Breast epithelium (tissue), 4 donors: ENCODE measurements around the gene RALGPS1. TPM values are rescaled to one million over a fixed set of nuclear protein-coding genes. Genes with fewer than 3 reads are reported as not detected.
"Not testable (repeated sequence)": the region's sequence is repeated elsewhere in the genome, so short reads cannot be mapped to it uniquely, and the experiment has no call there.

Source experiments
- DNase-seq, 2 donors: peaks; one replicate each; pipeline ENCODE4 v3.0.0-alpha.2; 2019; ENCODE audit warnings: low spot score in 2 of 2
- H3K27ac ChIP-seq, 2 donors: fragments of 200-600 bp; sonication (generic) in 1 of 2; one replicate each; pipeline ENCODE4 v1.5.1; 2016 to 2019; ENCODE audit warnings: mild to moderate bottlenecking in 1 of 2
- H3K27me3 ChIP-seq, 2 donors: fragments of 200-600 bp; sonication (generic) in 1 of 2; one replicate each; pipeline versions ENCODE4 v1.5.1 to v1.6.0; 2017 to 2019; ENCODE audit warnings: control low read depth in 1 of 2, mild to moderate bottlenecking in 1 of 2
- H3K36me3 ChIP-seq: fragments of 200-600 bp; one replicate; pipeline ENCODE4 v1.5.1; 2019
- H3K4me1 ChIP-seq, 2 donors: fragments of 200-600 bp; sonication (generic); one replicate each; pipeline ENCODE4 v1.5.1; 2016 to 2019; ENCODE audit warnings: control low read depth in 1 of 2
- H3K4me3 ChIP-seq, 3 donors: fragments of 200-600 bp; sonication (generic); 1 replicate in 2 of 3; 2 replicates in 1 of 3; pipeline ENCODE4 v1.5.1; 2016 to 2019; ENCODE audit warnings: mild to moderate bottlenecking in 3 of 3, moderate library complexity in 2 of 3
- H3K9me3 ChIP-seq, 2 donors: fragments of 200-600 bp; sonication (generic) in 1 of 2; one replicate each; pipeline ENCODE4 v1.5.1; 2016 to 2019; ENCODE audit warnings: control low read depth in 1 of 2
- POLR2A ChIP-seq: fragments of 450-650 bp; IDR thresholded peaks from one replicate; pipeline ENCODE4 v1.6.1; 2016; ENCODE audit warnings: antibody characterized with exemption, mild to moderate bottlenecking, moderate library complexity
- POLR2AphosphoS5 ChIP-seq, 3 donors: sonication (generic); formaldehyde crosslinking; IDR thresholded peaks; one replicate each; pipeline ENCODE4 v1.6.1; 2017; ENCODE audit warnings: antibody characterized with exemption in 3 of 3
- intact Hi-C: fragments of 100-400 bp; cut with DNase I; formaldehyde crosslinking; loops from one replicate; pipeline ENCODE4 v1.15.1; 2023; ENCODE audit warnings: low total_unique reads
- total RNA-seq, 3 donors: library from RNA; depleted of rRNA; stranded (reverse); fragments of >200 nt; gene quantifications; one replicate each; pipeline ENCODE4 v1.1.0, GENCODE V29; 2016
- TF ChIP-seq, protein P1 (sequence below), 3 donors: fragments of 450-650 bp; IDR thresholded peaks; one replicate each; pipeline ENCODE4 v1.5.1; 2016 to 2017; ENCODE audit warnings: antibody characterized with exemption in 3 of 3, mild to moderate bottlenecking in 3 of 3, moderate library complexity in 3 of 3

Gene RALGPS1
- total RNA-seq, 3 donors from 2014 or later, result 5.8 to 30.7 (median 15.1) TPM

GRCh38 chr9:127167560-127168326 lies 253.2 kb downstream of the RALGPS1 start:
- no peak overlapping the region for H3K4me3 ChIP-seq
- TF ChIP-seq, protein P1, sequence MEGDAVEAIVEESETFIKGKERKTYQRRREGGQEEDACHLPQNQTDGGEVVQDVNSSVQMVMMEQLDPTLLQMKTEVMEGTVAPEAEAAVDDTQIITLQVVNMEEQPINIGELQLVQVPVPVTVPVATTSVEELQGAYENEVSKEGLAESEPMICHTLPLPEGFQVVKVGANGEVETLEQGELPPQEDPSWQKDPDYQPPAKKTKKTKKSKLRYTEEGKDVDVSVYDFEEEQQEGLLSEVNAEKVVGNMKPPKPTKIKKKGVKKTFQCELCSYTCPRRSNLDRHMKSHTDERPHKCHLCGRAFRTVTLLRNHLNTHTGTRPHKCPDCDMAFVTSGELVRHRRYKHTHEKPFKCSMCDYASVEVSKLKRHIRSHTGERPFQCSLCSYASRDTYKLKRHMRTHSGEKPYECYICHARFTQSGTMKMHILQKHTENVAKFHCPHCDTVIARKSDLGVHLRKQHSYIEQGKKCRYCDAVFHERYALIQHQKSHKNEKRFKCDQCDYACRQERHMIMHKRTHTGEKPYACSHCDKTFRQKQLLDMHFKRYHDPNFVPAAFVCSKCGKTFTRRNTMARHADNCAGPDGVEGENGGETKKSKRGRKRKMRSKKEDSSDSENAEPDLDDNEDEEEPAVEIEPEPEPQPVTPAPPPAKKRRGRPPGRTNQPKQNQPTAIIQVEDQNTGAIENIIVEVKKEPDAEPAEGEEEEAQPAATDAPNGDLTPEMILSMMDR (IDR thresholded peaks at IDR 0.05), result no peak
- TF ChIP-seq POLR2AphosphoS5 (IDR thresholded peaks at IDR 0.05), result no peak
- TF ChIP-seq POLR2A, result no peak
- no peak for DNase-seq
- intact Hi-C loops, result no loop called here
- no peaks in the 10 kb centered on the region for H3K27me3 ChIP-seq
- no peaks in the 10 kb centered on the region for H3K4me1 ChIP-seq
- no peak overlapping the region for H3K27ac ChIP-seq
- no peaks in the 10 kb centered on the region for H3K36me3 ChIP-seq
- H3K9me3 ChIP-seq, result no peaks in the 10 kb centered on the region

DNA sequence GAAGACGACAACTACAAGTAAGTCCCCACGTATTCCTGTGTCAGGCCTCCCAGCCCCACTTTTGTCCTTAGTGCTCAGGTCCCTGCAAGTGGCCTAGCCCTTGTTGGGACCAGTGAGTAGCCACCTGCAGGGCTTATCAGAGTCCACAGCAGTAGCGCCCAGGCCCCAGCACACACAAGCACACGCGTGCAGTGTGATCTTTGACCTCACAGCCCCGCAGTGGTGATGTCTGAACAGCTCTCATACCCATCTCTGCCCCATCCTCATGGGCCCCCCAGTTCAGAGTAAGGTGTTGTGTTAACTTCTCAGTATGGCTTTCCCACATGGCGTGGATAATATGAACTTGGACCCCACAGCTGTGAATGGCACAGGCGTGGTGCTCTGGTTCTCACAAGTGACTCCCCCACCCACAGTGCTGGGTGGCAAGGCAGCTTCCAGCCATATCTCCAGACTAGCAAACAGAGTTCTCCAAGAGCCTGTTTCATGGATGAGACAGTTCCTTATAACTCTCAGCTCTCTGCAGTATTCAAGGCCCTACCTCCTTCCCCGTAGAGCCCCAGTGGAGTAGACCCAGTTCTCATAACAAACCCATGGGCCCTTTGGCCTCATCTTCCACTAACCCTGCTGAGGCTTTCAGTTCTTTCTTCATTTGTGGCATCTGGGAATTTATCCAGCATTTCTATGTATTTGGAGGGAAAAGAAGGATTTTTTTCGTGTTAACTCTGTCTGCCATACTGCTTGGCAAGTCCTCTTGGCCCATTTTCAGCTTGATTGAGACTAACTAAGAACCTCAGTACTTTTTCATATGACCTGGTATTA lies 254.4 kb downstream of the RALGPS1 start:
- no peak for DNase-seq
- intact Hi-C loops, result no loop called here

GRCh38 chr9:127169575-127169883 lies 254.9 kb downstream of the RALGPS1 start:
- no peaks in the 10 kb centered on the region for H3K36me3 ChIP-seq
- TF ChIP-seq POLR2AphosphoS5 (IDR thresholded peaks at IDR 0.05) (no peak), POLR2A (no peak)
- TF ChIP-seq, protein P1 (IDR thresholded peaks at IDR 0.05), result no peak
- no peak overlapping the region for H3K27ac ChIP-seq
- intact Hi-C loops, result no loop called here
- DNase-seq, result no peak
- no peaks in the 10 kb centered on the region for H3K9me3 ChIP-seq
- no peaks in the 10 kb centered on the region for H3K27me3 ChIP-seq
- H3K4me1 ChIP-seq, result no peaks in the 10 kb centered on the region
- H3K4me3 ChIP-seq, result no peak overlapping the region

More for the DNA sequence above, 254.4 kb downstream of the RALGPS1 start:
- H3K9me3 ChIP-seq, result no peaks in the 10 kb centered on the region
- H3K36me3 ChIP-seq, result no peaks in the 10 kb centered on the region
- no peaks in the 10 kb centered on the region for H3K4me1 ChIP-seq
- TF ChIP-seq POLR2AphosphoS5 (IDR thresholded peaks at IDR 0.05) (no peak), POLR2A (no peak)
- TF ChIP-seq, protein P1 (IDR thresholded peaks at IDR 0.05), result no peak
- H3K27me3 ChIP-seq, result no peaks in the 10 kb centered on the region
- no peak overlapping the region for H3K27ac ChIP-seq
- no peak overlapping the region for H3K4me3 ChIP-seq

DNA sequence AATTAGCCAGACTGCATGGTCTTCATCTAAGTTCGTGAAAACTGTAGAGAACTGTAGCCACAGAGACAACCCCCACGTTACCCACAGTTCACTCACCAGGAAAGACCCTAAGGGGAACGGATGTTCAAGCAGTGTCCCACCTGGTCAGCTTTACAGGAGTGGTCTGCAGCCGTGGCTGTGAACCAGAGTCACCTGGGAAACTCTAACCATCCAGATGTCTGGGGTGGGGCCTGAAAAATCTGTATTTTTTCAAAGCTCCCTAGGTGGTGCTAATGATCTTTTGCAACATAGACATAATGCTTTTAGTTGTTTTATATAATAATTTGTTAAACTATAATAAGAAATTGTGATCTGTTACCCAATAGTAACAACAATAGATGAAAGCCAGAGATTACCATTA lies 255.5 kb downstream of the RALGPS1 start:
- no peak overlapping the region for H3K4me3 ChIP-seq
- H3K4me1 ChIP-seq, result no peaks in the 10 kb centered on the region
- no peaks in the 10 kb centered on the region for H3K36me3 ChIP-seq
- DNase-seq, result no peak
- H3K9me3 ChIP-seq, result no peaks in the 10 kb centered on the region
- intact Hi-C loops, result no loop called here
- no peaks in the 10 kb centered on the region for H3K27me3 ChIP-seq
- TF ChIP-seq, protein P1 (IDR thresholded peaks at IDR 0.05), result no peak
- TF ChIP-seq POLR2AphosphoS5 (IDR thresholded peaks at IDR 0.05), result no peak
- TF ChIP-seq POLR2A, result no peak
- no peak overlapping the region for H3K27ac ChIP-seq

DNA sequence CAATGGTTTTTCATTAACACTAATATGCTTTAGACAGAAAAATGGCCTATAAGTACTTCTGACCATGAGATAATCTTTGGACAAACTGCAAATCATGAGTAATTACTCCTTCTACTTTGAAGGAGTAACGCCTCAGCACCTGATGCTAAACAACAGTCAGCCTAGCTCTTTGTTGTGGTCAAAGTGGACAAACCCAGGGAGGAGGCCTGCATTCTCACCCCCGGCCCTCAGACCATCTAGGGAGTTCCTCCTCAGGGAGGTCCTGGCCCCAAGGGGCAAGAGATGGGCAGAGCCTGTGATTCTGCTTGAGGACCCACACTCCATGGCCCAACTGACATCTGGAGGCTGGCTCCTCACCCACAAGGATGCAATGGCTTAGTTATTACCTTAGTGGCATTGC lies 256.1 kb downstream of the RALGPS1 start:
- Histone ChIP-seq H3K4me1 (no peaks in the 10 kb centered on the region), H3K36me3 (no peaks in the 10 kb centered on the region), H3K9me3 (no peaks in the 10 kb centered on the region), H3K27me3 (no peaks in the 10 kb centered on the region), H3K4me3 (no peak overlapping the region), H3K27ac (no peak overlapping the region)
- no peak for DNase-seq
- TF ChIP-seq POLR2A, result no peak
- TF ChIP-seq POLR2AphosphoS5 (IDR thresholded peaks at IDR 0.05), result no peak
- TF ChIP-seq, protein P1 (IDR thresholded peaks at IDR 0.05), result no peak
- intact Hi-C loops, result no loop called here

DNA sequence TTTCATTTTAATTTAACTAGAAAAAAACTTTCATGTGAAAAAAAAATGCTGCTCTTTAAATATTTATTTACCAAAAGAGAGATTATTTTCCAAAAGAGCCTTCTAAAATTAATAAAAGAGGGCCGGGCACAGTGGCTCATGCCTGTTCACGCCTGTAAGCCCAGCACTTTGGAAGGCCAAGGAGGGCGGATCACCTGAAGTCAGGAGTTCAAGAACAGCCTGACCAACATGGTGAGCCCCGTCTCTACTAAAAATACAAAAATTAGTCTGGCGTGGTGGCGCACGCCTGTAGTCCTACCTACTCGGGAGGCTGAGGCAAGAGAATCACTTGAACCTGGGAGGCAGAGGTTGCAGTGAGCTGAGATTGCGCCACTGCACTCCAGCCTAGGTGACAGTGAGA lies 256.8 kb downstream of the RALGPS1 start:
- H3K36me3 ChIP-seq, H3K27ac ChIP-seq, intact Hi-C loops, H3K9me3 ChIP-seq, H3K4me1 ChIP-seq, H3K27me3 ChIP-seq, H3K4me3 ChIP-seq: not testable (repeated sequence)
- peak in 1 of 2 donors; percentile 7 for DNase-seq
